H9 (cell line): ENCODE results near the gene PTF1A. TPM values are rescaled to one million over a fixed set of nuclear protein-coding genes. Genes with fewer than 3 reads are reported as not detected.

Source experiments
- DNase-seq: peaks from one replicate; pipeline ENCODE4 v3.0.0-alpha.2; 2017
- H2AFZ ChIP-seq: one replicate; pipeline ENCODE4 v1.6.1; 2013; ENCODE audit warnings: mild to moderate bottlenecking, low read length, control low read depth, moderate library complexity
- H2AK5ac ChIP-seq: 2 replicates; pipeline ENCODE4 v1.6.1; 2013; ENCODE audit warnings: low read length, control low read depth, mixed read lengths; ENCODE audit not compliant: insufficient read length
- H2BK120ac ChIP-seq: one replicate; pipeline ENCODE4 v1.6.1; 2013; ENCODE audit warnings: low read depth, mild to moderate bottlenecking, low read length, control low read depth, inconsistent platforms; ENCODE audit not compliant: poor library complexity, severe bottlenecking
- H2BK12ac ChIP-seq: 2 replicates; pipeline ENCODE4 v1.6.1; 2013; ENCODE audit warnings: low read length, control low read depth, mixed read lengths, low read depth; ENCODE audit not compliant: insufficient read length
- H2BK15ac ChIP-seq: 2 replicates; pipeline ENCODE4 v1.6.1; 2013; ENCODE audit warnings: low read depth, low read length, control low read depth
- H2BK20ac ChIP-seq: one replicate; pipeline ENCODE4 v1.6.1; 2013; ENCODE audit warnings: low read depth, mild to moderate bottlenecking, low read length, control low read depth, inconsistent platforms; ENCODE audit not compliant: poor library complexity, severe bottlenecking
- H2BK5ac ChIP-seq: 2 replicates; pipeline ENCODE4 v1.6.1; 2013; ENCODE audit warnings: low read length, control low read depth, mixed read lengths; ENCODE audit not compliant: insufficient read length
- H3K14ac ChIP-seq: 2 replicates; pipeline ENCODE4 v1.6.1; 2013; ENCODE audit warnings: low read length, control low read depth; ENCODE audit not compliant: insufficient read depth
- H3K18ac ChIP-seq: 2 replicates; pipeline ENCODE4 v1.6.1; 2013; ENCODE audit warnings: low read depth, mild to moderate bottlenecking, mixed read lengths, low read length, control low read depth; ENCODE audit not compliant: insufficient read length
- H3K23ac ChIP-seq: 2 replicates; pipeline ENCODE4 v1.6.1; 2013; ENCODE audit warnings: low read length, control low read depth, mixed read lengths, low read depth; ENCODE audit not compliant: insufficient read length
- H3K23me2 ChIP-seq: 2 replicates; pipeline ENCODE4 v1.6.1; 2013; ENCODE audit warnings: low read depth, mild to moderate bottlenecking, mixed read lengths, low read length, control low read depth; ENCODE audit not compliant: insufficient read length, poor library complexity, severe bottlenecking
- H3K27ac ChIP-seq: 2 replicates; pipeline ENCODE4 v1.5.1; 2013; ENCODE audit warnings: low read length, control low read depth, mixed read lengths, low read depth; ENCODE audit not compliant: insufficient read length
- H3K27me3 ChIP-seq: 2 replicates; pipeline ENCODE4 v1.6.1; 2013; ENCODE audit warnings: low read length, control low read depth, inconsistent platforms; ENCODE audit not compliant: insufficient read depth
- H3K4ac ChIP-seq: 2 replicates; pipeline ENCODE4 v1.6.1; 2013; ENCODE audit warnings: low read depth, mild to moderate bottlenecking, control low read depth, inconsistent platforms, low read length, moderate library complexity
- H3K4me1 ChIP-seq: 2 replicates; pipeline ENCODE4 v1.6.1; 2013; ENCODE audit warnings: low read length, control low read depth, inconsistent platforms; ENCODE audit not compliant: insufficient read depth
- H3K4me2 ChIP-seq: 2 replicates; pipeline ENCODE4 v1.6.1; 2013; ENCODE audit warnings: low read length, control low read depth, mixed read lengths; ENCODE audit not compliant: insufficient read length, insufficient read depth
- H3K56ac ChIP-seq: 2 replicates; pipeline ENCODE4 v1.6.1; 2013; ENCODE audit warnings: low read depth, mild to moderate bottlenecking, mixed read lengths, low read length, control low read depth; ENCODE audit not compliant: insufficient read length
- H3K79me1 ChIP-seq: 2 replicates; pipeline ENCODE4 v1.6.1; 2013; ENCODE audit warnings: low read depth, mild to moderate bottlenecking, moderate library complexity, low read length, control low read depth, inconsistent platforms; ENCODE audit not compliant: insufficient read depth, poor library complexity, severe bottlenecking
- H3K79me2 ChIP-seq: 2 replicates; pipeline ENCODE4 v1.6.1; 2013; ENCODE audit warnings: low read length, control low read depth, inconsistent platforms; ENCODE audit not compliant: insufficient read depth
- H3K9ac ChIP-seq: 2 replicates; pipeline ENCODE4 v1.6.1; 2013; ENCODE audit warnings: low read length, control low read depth, mixed read lengths; ENCODE audit not compliant: insufficient read length; ENCODE audit errors: extremely low read depth
- H3K9me3 ChIP-seq: one replicate; pipeline ENCODE4 v1.6.1; 2013; ENCODE audit warnings: low read depth, low read length, inconsistent platforms; ENCODE audit not compliant: control insufficient read depth
- H3T11ph ChIP-seq: one replicate; pipeline ENCODE4 v1.6.1; 2013; ENCODE audit warnings: mild to moderate bottlenecking, low read length, control low read depth, inconsistent platforms
- H4K20me1 ChIP-seq: one replicate; pipeline ENCODE4 v1.6.1; 2013; ENCODE audit not compliant: control insufficient read depth, insufficient read length, insufficient read depth
- H4K5ac ChIP-seq: 2 replicates; pipeline ENCODE4 v1.6.1; 2013; ENCODE audit warnings: low read depth, mild to moderate bottlenecking, mixed read lengths, low read length, control low read depth; ENCODE audit not compliant: insufficient read length
- H4K8ac ChIP-seq: replicated peaks from 2 replicates; pipeline ENCODE4 v1.6.1; 2013; ENCODE audit warnings: low read length, control low read depth, mixed read lengths, low read depth; ENCODE audit not compliant: insufficient read length
- H4K91ac ChIP-seq: 2 replicates; pipeline ENCODE4 v1.6.1; 2013; ENCODE audit warnings: low read depth, mild to moderate bottlenecking, moderate library complexity, mixed read lengths, low read length, control low read depth; ENCODE audit not compliant: insufficient read length
- H3K27ac Mint-ChIP-seq, 3 experiments: 2 replicates in 2 of 3; 3 replicates in 1 of 3; pipeline ENCODE4 v1.8.0; 2020 to 2021; ENCODE audit warnings: mixed read lengths in 3 of 3, mild to moderate bottlenecking in 1 of 3, moderate library complexity in 1 of 3
- H3K27me3 Mint-ChIP-seq: 2 replicates; pipeline ENCODE4 v1.8.0; 2021; ENCODE audit warnings: low read depth, mild to moderate bottlenecking, moderate library complexity, mixed read lengths
- H3K36me3 Mint-ChIP-seq, 3 experiments: 2 replicates in 2 of 3; 3 replicates in 1 of 3; pipeline ENCODE4 v1.8.0; 2020 to 2021; ENCODE audit warnings: low read depth in 3 of 3, mixed read lengths in 3 of 3; ENCODE audit not compliant: insufficient read depth in 1 of 3
- H3K4me1 Mint-ChIP-seq, 2 experiments: 2 replicates each; pipeline ENCODE4 v1.8.0; 2020; ENCODE audit warnings: mixed read lengths in 2 of 2
- H3K4me3 Mint-ChIP-seq, 2 experiments: 2 replicates in 1 of 2; 3 replicates in 1 of 2; pipeline ENCODE4 v1.8.0; 2020 to 2021; ENCODE audit warnings: mild to moderate bottlenecking in 2 of 2, mixed read lengths in 2 of 2, moderate library complexity in 1 of 2
- H3K9me3 Mint-ChIP-seq, 2 experiments: 2 replicates in 1 of 2; 3 replicates in 1 of 2; pipeline ENCODE4 v1.8.0; 2020; ENCODE audit warnings: mild to moderate bottlenecking in 2 of 2, mixed read lengths in 2 of 2, moderate library complexity in 1 of 2
- WGBS: extraction: QIAGEN DNeasy Blood & Tissue Kit; methylation state at CpG from one replicate; pipeline ENCODE4 v1.1.7; 2013; ENCODE audit warnings: missing lambda C conversion rate, low lambda C conversion rate, mixed read lengths; ENCODE audit not compliant: insufficient read length; ENCODE audit errors: extremely low coverage; 5-methylcytosine and 5-hydroxymethylcytosine counted together
- total RNA-seq: library from RNA; stranded (reverse); gene quantifications from 2 replicates; pipeline ENCODE4 v1.2.1, GENCODE V29; 2021
- TF ChIP-seq, protein P1 (sequence below): fragments of 200-600 bp; sonication (generic); conservative IDR thresholded peaks from 3 replicates; pipeline ENCODE4 v1.8.0; 2021; ENCODE audit warnings: antibody characterized with exemption, mild to moderate bottlenecking

Gene PTF1A
- total RNA-seq, 1 experiment from 2014 or later, result not detected

DNA sequence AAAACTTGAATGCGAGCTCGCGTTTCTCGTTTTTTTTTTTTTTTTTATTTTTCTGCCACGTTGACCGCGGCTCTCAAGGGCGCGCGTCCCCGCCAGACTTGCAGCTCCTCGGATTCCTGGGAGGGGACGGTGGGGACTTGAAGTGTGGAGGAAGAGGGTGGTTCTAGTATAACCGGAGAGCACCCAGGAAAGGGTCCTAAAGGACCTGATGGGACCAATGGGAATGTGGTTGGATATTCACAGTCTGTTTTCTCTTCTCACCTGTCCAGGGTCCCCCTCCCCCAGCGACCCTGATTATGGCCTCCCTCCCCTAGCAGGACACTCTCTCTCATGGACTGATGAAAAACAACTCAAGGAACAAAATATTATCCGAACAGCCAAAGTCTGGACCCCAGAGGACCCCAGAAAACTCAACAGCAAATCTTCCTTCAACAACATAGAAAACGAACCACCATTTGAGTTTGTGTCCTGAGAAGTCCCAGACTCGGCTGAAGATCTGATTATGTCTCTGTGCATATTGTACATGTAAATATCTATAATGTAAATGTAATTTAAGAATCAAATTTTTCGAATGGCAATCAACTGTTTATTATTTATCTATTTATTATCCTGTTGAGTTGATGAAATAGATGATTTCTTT lies 1.4 kb downstream of the PTF1A start:
- Histone ChIP-seq H4K20me1 (peaks cover 3% of the 10 kb centered on the region), H3K56ac (no peak overlapping the region), H2BK120ac (no peak overlapping the region), H2BK20ac (no peak overlapping the region), H3K18ac (no peak overlapping the region), H3K14ac (no peak overlapping the region), H3K27ac (no peak overlapping the region), H2BK12ac (no peak overlapping the region), H3K4ac (no peak overlapping the region), H4K91ac (no peak overlapping the region), H3T11ph (no peak overlapping the region), H3K79me1 (no peaks in the 10 kb centered on the region), H3K4me2 (peak overlapping the region; percentile 31), H3K9me3 (no peaks in the 10 kb centered on the region), H3K9ac (no peak overlapping the region), H2AFZ (no peak overlapping the region), H3K23ac (no peak overlapping the region), H3K4me1 (no peaks in the 10 kb centered on the region), H4K5ac (no peak overlapping the region), H4K8ac (no peak overlapping the region), H3K79me2 (no peaks in the 10 kb centered on the region), H2BK5ac (no peak overlapping the region), H3K27me3 (peaks cover 94% of the 10 kb centered on the region), H3K23me2 (peaks cover 4% of the 10 kb centered on the region), H2AK5ac (no peak overlapping the region), H2BK15ac (no peak overlapping the region)
- H3K27ac Mint-ChIP-seq, result no peak overlapping the region
- peaks cover 97% of the 10 kb centered on the region for H3K27me3 Mint-ChIP-seq
- peaks cover 0 to 1% (median 0%) of the 10 kb centered on the region in 3 experiments; a peak in 2 of 7 replicates for H3K36me3 Mint-ChIP-seq
- H3K4me1 Mint-ChIP-seq, result peaks cover 19 to 48% of the 10 kb centered on the region in 2 experiments
- no peak for DNase-seq
- H3K9me3 Mint-ChIP-seq, result peaks cover 6 to 20% of the 10 kb centered on the region in 2 experiments
- H3K4me3 Mint-ChIP-seq, result peak overlapping the region; percentile 24 to 67; a peak in 4 of 5 replicates
- no CpG with 5 or more reads among the region's 19 CpGs for WGBS
- TF ChIP-seq, protein P1, sequence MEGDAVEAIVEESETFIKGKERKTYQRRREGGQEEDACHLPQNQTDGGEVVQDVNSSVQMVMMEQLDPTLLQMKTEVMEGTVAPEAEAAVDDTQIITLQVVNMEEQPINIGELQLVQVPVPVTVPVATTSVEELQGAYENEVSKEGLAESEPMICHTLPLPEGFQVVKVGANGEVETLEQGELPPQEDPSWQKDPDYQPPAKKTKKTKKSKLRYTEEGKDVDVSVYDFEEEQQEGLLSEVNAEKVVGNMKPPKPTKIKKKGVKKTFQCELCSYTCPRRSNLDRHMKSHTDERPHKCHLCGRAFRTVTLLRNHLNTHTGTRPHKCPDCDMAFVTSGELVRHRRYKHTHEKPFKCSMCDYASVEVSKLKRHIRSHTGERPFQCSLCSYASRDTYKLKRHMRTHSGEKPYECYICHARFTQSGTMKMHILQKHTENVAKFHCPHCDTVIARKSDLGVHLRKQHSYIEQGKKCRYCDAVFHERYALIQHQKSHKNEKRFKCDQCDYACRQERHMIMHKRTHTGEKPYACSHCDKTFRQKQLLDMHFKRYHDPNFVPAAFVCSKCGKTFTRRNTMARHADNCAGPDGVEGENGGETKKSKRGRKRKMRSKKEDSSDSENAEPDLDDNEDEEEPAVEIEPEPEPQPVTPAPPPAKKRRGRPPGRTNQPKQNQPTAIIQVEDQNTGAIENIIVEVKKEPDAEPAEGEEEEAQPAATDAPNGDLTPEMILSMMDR, result no peak
